Measurements from ENCODE around the gene NSF.

GRCh38 chr17:46795379-46795952 lies 205.0 kb downstream of the NSF start:
- TF ChIP-seq CTCF (IDR thresholded peaks at IDR 0.05) (no peak), POLR2A (IDR thresholded peaks at IDR 0.05) (no peak)

Measured in adrenal gland (tissue), 5 donors.